GM12878 (cell line): Measurements from ENCODE around the gene SLC39A11. TPM values are rescaled to one million over a fixed set of nuclear protein-coding genes. Genes with fewer than 3 reads are reported as not detected.
A peak's percentile ranks its signal among the peaks of the same experiment; 100 is the strongest.

Experiments
- BCLAF1 ChIP-seq: fragments of 450-650 bp; IDR thresholded peaks from 2 replicates; pipeline ENCODE4 v1.6.1; 2017; ENCODE audit warnings: antibody characterized with exemption, mild to moderate bottlenecking, moderate library complexity
- CEBPZ ChIP-seq: fragments of 150-350 bp; IDR thresholded peaks from 2 replicates; pipeline ENCODE4 v1.6.1; 2016; ENCODE audit warnings: low read depth, low read length
- ETV6 ChIP-seq, 2 experiments: fragments of 450-650 bp in 1 of 2; IDR thresholded peaks in 1 of 2; conservative IDR thresholded peaks in 1 of 2; 2 replicates each; pipeline ENCODE4 v1.6.1; 2014; ENCODE audit warnings: antibody characterized with exemption in 1 of 2, borderline replicate concordance in 1 of 2, low read depth in 1 of 2, mild to moderate bottlenecking in 1 of 2, moderate library complexity in 1 of 2
- FOS ChIP-seq: IDR thresholded peaks from 3 replicates; pipeline ENCODE4 v1.6.1; 2011; ENCODE audit warnings: borderline replicate concordance; ENCODE audit not compliant: insufficient read length; ENCODE audit errors: extremely low read depth
- IKZF1 ChIP-seq: fragments of 450-650 bp; conservative IDR thresholded peaks from 2 replicates; pipeline ENCODE4 v1.6.1; 2017; ENCODE audit warnings: antibody characterized with exemption, mild to moderate bottlenecking
- MYB ChIP-seq: fragments of 150-350 bp; IDR thresholded peaks from 2 replicates; pipeline ENCODE4 v1.6.1; 2014; ENCODE audit warnings: mild to moderate bottlenecking, low read depth, low read length, borderline replicate concordance
- NFYB ChIP-seq: IDR thresholded peaks from 2 replicates; pipeline ENCODE4 v1.6.1; 2011; ENCODE audit warnings: low read depth, mild to moderate bottlenecking, low read length, improper control_type of control experiment, moderate library complexity; ENCODE audit not compliant: insufficient read depth
- NRF1 ChIP-seq: conservative IDR thresholded peaks from 2 replicates; pipeline ENCODE4 v1.6.1; 2011; ENCODE audit warnings: mild to moderate bottlenecking, low read depth, low read length, improper control_type of control experiment
- PRDM15 ChIP-seq: fragments of 450-650 bp; formaldehyde crosslinking; IDR thresholded peaks from 2 replicates; pipeline ENCODE4 v1.4.0; 2020; ENCODE audit warnings: mild to moderate bottlenecking, moderate library complexity
- RELB ChIP-seq: fragments of 450-650 bp; IDR thresholded peaks from 2 replicates; pipeline ENCODE4 v1.6.1; 2017; ENCODE audit warnings: low read depth, mild to moderate bottlenecking, moderate library complexity
- SMARCA5 ChIP-seq: fragments of 450-650 bp; IDR thresholded peaks from 2 replicates; pipeline ENCODE4 v1.6.1; 2017; ENCODE audit warnings: mild to moderate bottlenecking
- USF1 ChIP-seq: IDR thresholded peaks from 2 replicates; pipeline ENCODE4 v1.6.1; 2011; ENCODE audit warnings: borderline replicate concordance, low read depth, mild to moderate bottlenecking, moderate library complexity, mixed read lengths, low read length; ENCODE audit not compliant: insufficient read depth; ENCODE audit errors: extremely low read length
- ZBTB33 ChIP-seq: fragments of 450-650 bp; IDR thresholded peaks from 2 replicates; pipeline ENCODE4 v1.6.1; 2017; ENCODE audit warnings: mild to moderate bottlenecking
- ZNF622 ChIP-seq: fragments of 450-650 bp; IDR thresholded peaks from 2 replicates; pipeline ENCODE4 v1.6.1; 2017; ENCODE audit warnings: mild to moderate bottlenecking, inconsistent platforms
- polyA plus RNA-seq, 11 experiments: library from polyadenylated mRNA; depleted of rRNA in 4 of 11; unstranded in 6 of 11; stranded (reverse) in 5 of 11; fragments of >200 nt; fragmentation: Nextera tagmentation in 4 of 11; fragmentation: Illumina TruSeq in 1 of 11; extraction: Ambion mirVana in 4 of 11; extraction: Trizol in 1 of 11; gene quantifications; 1 replicate in 1 of 11; 2 replicates in 10 of 11; pipeline versions ENCODE4 v1.2.1 to v1.2.3, GENCODE V29; 2011 to 2016; ENCODE audit warnings: inconsistent platforms in 2 of 11, missing spikeins in 2 of 11, low read depth in 1 of 11
- total RNA-seq, 4 experiments: library from RNA; depleted of rRNA in 3 of 4; stranded (reverse); fragments of >200 nt in 3 of 4; fragmentation: Illumina TruSeq in 1 of 4; extraction: Trizol in 1 of 4; gene quantifications; 2 replicates each; pipeline versions ENCODE4 v1.2.1 to v1.2.3, GENCODE V29; 2013 to 2021

The SLC39A11 gene
- total and polyA plus RNA-seq, 10 of the 15 experiments (the other 5 are each of a cell fraction or from before 2014, with no cell fraction given): 8.6 to 23.8 (median 14.0) TPM

- TF ChIP-seq PRDM15 (CRISPR knock-in tag) (no peak), IKZF1 (peak; percentile 48), MYB (no peak), CEBPZ (no peak), ZNF622 (no peak), FOS (no peak), NRF1 (no peak), ETV6 (conservative IDR thresholded peaks at IDR 0.05 in 1 of 2, IDR thresholded peaks at IDR 0.05 in 1 of 2; ENCODE audit: borderline replicate concordance in 1 of 2, low read depth in 1 of 2) (no peak), USF1 (no peak), RELB (0 out of 2 replicates have a peak, but pooled peaks have one; percentile 25), SMARCA5 (peak; percentile 91), BCLAF1 (no peak), NFYB (no peak), ZBTB33 (no peak)
Observed at GRCh38 chr17:72615627-72615991, 476.9 kb downstream of the SLC39A11 start (continued).
